Measurements from ENCODE around the gene MACROD1. TPM values are rescaled to one million over a fixed set of nuclear protein-coding genes. Genes with fewer than 3 reads are reported as not detected.

Gene MACROD1
- total and polyA plus RNA-seq, 9 of the 15 experiments (the other 6 are each of a cell fraction or from before 2014, with no cell fraction given): 1.1 to 60.0 (median 26.4) TPM

- ChIA-PET POLR2A (interaction anchor here (0.5 to 0.6 kb wide), 2 partner anchors 8 to 16 kb away, joined by 3 read pairs; no protein-coding TSS in a partner anchor), CTCF (ENCODE audit: low intra/inter-chr PET ratio) (no interaction called here)
- H3K9me1 ChIP-seq (ENCODE audit: control insufficient read depth, insufficient read depth, low read length): peaks cover 5% of the 10 kb centered on the region
- no peaks in the 10 kb centered on the region for H3K9me3 ChIP-seq (replicated peaks; ENCODE audit: control insufficient read depth, insufficient read depth, low read depth, low read length)
- H3K79me2 ChIP-seq (ENCODE audit: control insufficient read depth, insufficient read depth, low read length): no peaks in the 10 kb centered on the region
- no peak overlapping the region for H3K4me3 ChIP-seq
- in situ Hi-C loops (cut with MboI): no loop called here
- BruUV-seq (replicated peaks): no TSS peak
- H3K27ac ChIP-seq (ENCODE audit: extremely low read depth, low read depth, low read length): no peak overlapping the region
- no peak overlapping the region for H3K4me2 ChIP-seq (ENCODE audit: insufficient read depth, low read length)
- H2AFZ ChIP-seq (ENCODE audit: low read depth, low read length): no peak overlapping the region
- peaks cover 8 to 43% of the 10 kb centered on the region in 2 experiments; a peak in 4 of 5 replicates for H3K4me1 ChIP-seq (replicated peaks in 1 of 2; ENCODE audit: control insufficient read depth in 2 of 2, insufficient read depth in 2 of 2, low read length in 2 of 2)
- H3K9ac ChIP-seq (ENCODE audit: insufficient read depth in 1 of 2, low read depth in 2 of 2, low read length in 2 of 2): no peak overlapping the region
- DNase-seq (ENCODE audit: extremely low read depth in 1 of 4, low spot score in 3 of 4) (peak in 2 of 4 experiments; percentile 32 to 59), FAIRE-seq (no peak), ATAC-seq (no peak)
- peaks cover 74% of the 10 kb centered on the region for H4K20me1 ChIP-seq (replicated peaks; ENCODE audit: control insufficient read depth, insufficient read depth, low read length)
- H3K36me3 ChIP-seq (ENCODE audit: control insufficient read depth, insufficient read depth, low read length): no peaks in the 10 kb centered on the region
- intact Hi-C loops (cut with micrococcal nuclease): no loop called here
- TF ChIP-seq THRAP3 (IDR thresholded peaks at IDR 0.05; ENCODE audit: borderline replicate concordance) (no peak), ADNP (tag; IDR thresholded peaks at IDR 0.05) (no peak), NFYB (IDR thresholded peaks at IDR 0.05; ENCODE audit: extremely low read depth, insufficient read length) (peak; percentile 62)
- no peaks in the 10 kb centered on the region for H3K27me3 ChIP-seq (ENCODE audit: control insufficient read depth in 2 of 2, insufficient read depth in 2 of 2, low read length in 2 of 2)
- WGBS (ENCODE audit: insufficient coverage, low coverage, missing lambda C conversion rate): 59% methylated on average over 21 of the region's 24 CpGs
Observed at GRCh38 chr11:64059339-64060140, 106.4 kb downstream of the MACROD1 start.

- peaks cover 5% of the 10 kb centered on the region for H3K9me1 ChIP-seq (ENCODE audit: control insufficient read depth, insufficient read depth, low read length)
- peaks cover 77% of the 10 kb centered on the region for H4K20me1 ChIP-seq (replicated peaks; ENCODE audit: control insufficient read depth, insufficient read depth, low read length)
- peak; percentile 70; the same call in 1 of the 2 replicates for TF ChIP-seq ZNF740 (CRISPR knock-in tag; IDR thresholded peaks at IDR 0.05)
- no peak for TF ChIP-seq ZNF740 (tag; IDR thresholded peaks at IDR 0.05)
- TF ChIP-seq, protein P1, sequence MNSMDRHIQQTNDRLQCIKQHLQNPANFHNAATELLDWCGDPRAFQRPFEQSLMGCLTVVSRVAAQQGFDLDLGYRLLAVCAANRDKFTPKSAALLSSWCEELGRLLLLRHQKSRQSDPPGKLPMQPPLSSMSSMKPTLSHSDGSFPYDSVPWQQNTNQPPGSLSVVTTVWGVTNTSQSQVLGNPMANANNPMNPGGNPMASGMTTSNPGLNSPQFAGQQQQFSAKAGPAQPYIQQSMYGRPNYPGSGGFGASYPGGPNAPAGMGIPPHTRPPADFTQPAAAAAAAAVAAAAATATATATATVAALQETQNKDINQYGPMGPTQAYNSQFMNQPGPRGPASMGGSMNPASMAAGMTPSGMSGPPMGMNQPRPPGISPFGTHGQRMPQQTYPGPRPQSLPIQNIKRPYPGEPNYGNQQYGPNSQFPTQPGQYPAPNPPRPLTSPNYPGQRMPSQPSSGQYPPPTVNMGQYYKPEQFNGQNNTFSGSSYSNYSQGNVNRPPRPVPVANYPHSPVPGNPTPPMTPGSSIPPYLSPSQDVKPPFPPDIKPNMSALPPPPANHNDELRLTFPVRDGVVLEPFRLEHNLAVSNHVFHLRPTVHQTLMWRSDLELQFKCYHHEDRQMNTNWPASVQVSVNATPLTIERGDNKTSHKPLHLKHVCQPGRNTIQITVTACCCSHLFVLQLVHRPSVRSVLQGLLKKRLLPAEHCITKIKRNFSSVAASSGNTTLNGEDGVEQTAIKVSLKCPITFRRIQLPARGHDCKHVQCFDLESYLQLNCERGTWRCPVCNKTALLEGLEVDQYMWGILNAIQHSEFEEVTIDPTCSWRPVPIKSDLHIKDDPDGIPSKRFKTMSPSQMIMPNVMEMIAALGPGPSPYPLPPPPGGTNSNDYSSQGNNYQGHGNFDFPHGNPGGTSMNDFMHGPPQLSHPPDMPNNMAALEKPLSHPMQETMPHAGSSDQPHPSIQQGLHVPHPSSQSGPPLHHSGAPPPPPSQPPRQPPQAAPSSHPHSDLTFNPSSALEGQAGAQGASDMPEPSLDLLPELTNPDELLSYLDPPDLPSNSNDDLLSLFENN (IDR thresholded peaks at IDR 0.05; ENCODE audit: low read depth in 2 of 2, low read length in 2 of 2): no peak
- TF ChIP-seq, protein P2, sequence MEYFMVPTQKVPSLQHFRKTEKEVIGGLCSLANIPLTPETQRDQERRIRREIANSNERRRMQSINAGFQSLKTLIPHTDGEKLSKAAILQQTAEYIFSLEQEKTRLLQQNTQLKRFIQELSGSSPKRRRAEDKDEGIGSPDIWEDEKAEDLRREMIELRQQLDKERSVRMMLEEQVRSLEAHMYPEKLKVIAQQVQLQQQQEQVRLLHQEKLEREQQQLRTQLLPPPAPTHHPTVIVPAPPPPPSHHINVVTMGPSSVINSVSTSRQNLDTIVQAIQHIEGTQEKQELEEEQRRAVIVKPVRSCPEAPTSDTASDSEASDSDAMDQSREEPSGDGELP (CRISPR knock-in tag; IDR thresholded peaks at IDR 0.05; ENCODE audit: borderline replicate concordance): 0 out of 2 replicates have a peak, but pooled peaks have one; percentile 40
- H3K27me3 ChIP-seq (ENCODE audit: control insufficient read depth in 2 of 2, insufficient read depth in 2 of 2, low read length in 2 of 2): no peaks in the 10 kb centered on the region
- DNase-seq (ENCODE audit: extremely low read depth in 1 of 4, low spot score in 3 of 4): peak in 1 of 4 experiments; percentile 35
- no peak overlapping the region for H3K9ac ChIP-seq (ENCODE audit: insufficient read depth in 1 of 2, low read depth in 2 of 2, low read length in 2 of 2)
- no peak for ATAC-seq
- no peak overlapping the region for H2AFZ ChIP-seq (ENCODE audit: low read depth, low read length)
- ChIA-PET CTCF (ENCODE audit: low intra/inter-chr PET ratio) (no interaction called here), POLR2A (interaction anchor here (0.5 to 0.7 kb wide), 3 partner anchors 8 to 560 kb away, joined by 3 to 4 read pairs (median 3); no protein-coding TSS in a partner anchor)
- WGBS (ENCODE audit: insufficient coverage, low coverage, missing lambda C conversion rate): 84% methylated on average over 7 of the region's 17 CpGs
- intact Hi-C loops (cut with micrococcal nuclease): no loop called here
- H3K4me1 ChIP-seq (replicated peaks in 1 of 2; ENCODE audit: control insufficient read depth in 2 of 2, insufficient read depth in 2 of 2, low read length in 2 of 2): peaks cover 8 to 46% of the 10 kb centered on the region in 2 experiments; a peak in 4 of 5 replicates
- H3K79me2 ChIP-seq (ENCODE audit: control insufficient read depth, insufficient read depth, low read length): no peaks in the 10 kb centered on the region
- H3K9me3 ChIP-seq (replicated peaks; ENCODE audit: control insufficient read depth, insufficient read depth, low read depth, low read length): no peaks in the 10 kb centered on the region
- FAIRE-seq: no peak
- H3K27ac ChIP-seq (ENCODE audit: extremely low read depth, low read depth, low read length): no peak overlapping the region
- no peaks in the 10 kb centered on the region for H3K36me3 ChIP-seq (ENCODE audit: control insufficient read depth, insufficient read depth, low read length)
- no peak overlapping the region for H3K4me3 ChIP-seq
- no TSS peak for BruUV-seq (replicated peaks)
- in situ Hi-C loops (cut with MboI): no loop called here
- H3K4me2 ChIP-seq (ENCODE audit: insufficient read depth, low read length): no peak overlapping the region
Observed at GRCh38 chr11:64058494-64058893, 107.4 kb downstream of the MACROD1 start.
